ENCODE data around the gene THRA. TPM values are rescaled to one million over a fixed set of nuclear protein-coding genes. Genes with fewer than 3 reads are reported as not detected.
"Not testable (repeated sequence)": the region's sequence is repeated elsewhere in the genome, so short reads cannot be mapped to it uniquely, and the experiment has no call there.

The THRA gene
- polyA plus RNA-seq, 1 donor from 2014 or later, result 4.6 TPM

GRCh38 chr17:40134184-40134583, 71.4 kb downstream of the THRA start:
- peaks cover 7% of the 10 kb centered on the region for H3K36me3 Mint-ChIP-seq
- no peaks in the 10 kb centered on the region for H3K27me3 Mint-ChIP-seq
- H3K4me3 Mint-ChIP-seq, result peak overlapping the region in 1 of 4 donors; percentile 55
- peak overlapping the region; percentile 41 to 85 (median 84) for H3K27ac Mint-ChIP-seq
- H3K4me1 Mint-ChIP-seq, result peaks cover 0 to 6% (median 3%) of the 10 kb centered on the region in 3 donors
- no peaks in the 10 kb centered on the region for H3K9me3 Mint-ChIP-seq

- H3K27ac Mint-ChIP-seq, result peak overlapping the region in 2 of 3 donors; percentile 41 to 84
- H3K9me3 Mint-ChIP-seq, result no peaks in the 10 kb centered on the region
- H3K36me3 Mint-ChIP-seq, result peaks cover 5% of the 10 kb centered on the region
- H3K27me3 Mint-ChIP-seq, result no peaks in the 10 kb centered on the region
- peaks cover 4 to 12% (median 11%) of the 10 kb centered on the region in 3 donors for H3K4me1 Mint-ChIP-seq
- H3K4me3 Mint-ChIP-seq, result peak overlapping the region in 1 of 4 donors; percentile 69
Measured at GRCh38 chr17:40135817-40136216, 73.1 kb downstream of the THRA start.

DNA sequence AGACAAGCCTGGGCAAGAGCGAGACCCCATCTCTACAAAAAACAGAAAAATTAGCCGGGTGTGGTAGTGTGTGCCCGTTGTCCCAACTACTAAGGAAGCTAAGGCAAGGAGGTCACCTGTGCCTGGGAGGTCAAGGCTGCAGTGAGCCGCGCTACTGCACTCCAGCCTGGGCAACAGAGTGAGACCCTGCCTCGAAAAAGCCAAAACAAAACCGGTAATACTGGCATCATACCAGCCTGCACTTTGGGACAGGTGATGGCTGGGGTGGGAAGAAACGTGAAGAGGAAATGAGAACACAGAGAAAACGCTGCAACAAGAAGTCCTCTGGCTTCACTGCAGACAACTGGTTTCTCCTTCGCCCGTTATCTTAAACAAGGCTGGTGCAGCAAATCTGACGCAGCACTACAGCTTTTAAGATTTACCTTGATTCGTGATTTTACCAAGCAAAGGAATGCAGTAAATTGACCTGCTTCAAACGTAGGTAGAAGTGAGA, 76.8 kb downstream of the THRA start:
- H3K4me1 Mint-ChIP-seq, result peaks cover 17 to 25% (median 18%) of the 10 kb centered on the region in 3 donors
- H3K27ac Mint-ChIP-seq, result peak overlapping the region; percentile 94 to 100 (median 98)
- no peaks in the 10 kb centered on the region for H3K27me3 Mint-ChIP-seq
- peaks cover 7% of the 10 kb centered on the region for H3K36me3 Mint-ChIP-seq
- H3K4me3 Mint-ChIP-seq, result peak overlapping the region; percentile 90 to 96 (median 94)
- H3K9me3 Mint-ChIP-seq, result no peaks in the 10 kb centered on the region

GRCh38 chr17:40143166-40143565, 80.4 kb downstream of the THRA start:
- H3K4me1 Mint-ChIP-seq, result peaks cover 24 to 33% (median 26%) of the 10 kb centered on the region in 3 donors
- peak overlapping the region in 1 of 4 donors; percentile 29 for H3K4me3 Mint-ChIP-seq
- not testable (repeated sequence) for H3K36me3 Mint-ChIP-seq, H3K27me3 Mint-ChIP-seq, H3K9me3 Mint-ChIP-seq, H3K27ac Mint-ChIP-seq

Other genes with a start within 250 kb of the THRA start
- gene IKZF3, start 198.7 kb upstream of the THRA start, polyA plus RNA-seq, result 103 TPM
- gene ZPBP2, start 194.8 kb upstream of the THRA start, polyA plus RNA-seq, result 0.84 TPM
- gene GSDMB, start 144.3 kb upstream of the THRA start, polyA plus RNA-seq, result 0.36 TPM
- gene ORMDL3, start 135.4 kb upstream of the THRA start, polyA plus RNA-seq, result 182 TPM
- gene LRRC3C, start 135.2 kb upstream of the THRA start, polyA plus RNA-seq, result not detected
- gene GSDMA, start 100.0 kb upstream of the THRA start, polyA plus RNA-seq, result 0.19 TPM
- gene PSMD3, start 82.2 kb upstream of the THRA start, polyA plus RNA-seq, result 49.7 TPM
- not detected for gene CSF3, start 47.5 kb upstream of the THRA start, polyA plus RNA-seq
- gene MED24, start 8.6 kb upstream of the THRA start, polyA plus RNA-seq, result 51.9 TPM
- gene NR1D1, start 37.6 kb downstream of the THRA start, polyA plus RNA-seq, result 3.6 TPM
- 10.1 TPM for gene MSL1, start 59.0 kb downstream of the THRA start, polyA plus RNA-seq
- 49.9 TPM for gene CASC3, start 77.6 kb downstream of the THRA start, polyA plus RNA-seq
- gene RAPGEFL1, start 114.5 kb downstream of the THRA start, polyA plus RNA-seq, result 0.69 TPM
- 11.4 TPM for gene WIPF2, start 156.3 kb downstream of the THRA start, polyA plus RNA-seq
- 0.93 TPM for gene CDC6, start 224.9 kb downstream of the THRA start, polyA plus RNA-seq
- gene RARA, start 246.2 kb downstream of the THRA start, polyA plus RNA-seq, result 13.7 TPM

Data from IgD-negative memory B cell (primary cell).